Measurements from ENCODE around the gene SP2.

Gene SP2

GRCh38 chr17:47957591-47958490 lies 61.8 kb downstream of the SP2 start, which contains the start of gene PRR15L:
Gene PRR15L (minus strand): TSS chr17:47957883. CDS start chr17:47953234, 4,649 bp downstream.
- Histone ChIP-seq H3K36me3 (no peaks in the 10 kb centered on the region; a peak in 2 of 22 replicates), H3K4me1 (peaks cover 0 to 36% (median 19%) of the 10 kb centered on the region in 10 experiments; a peak in 14 of 20 replicates), H3K27ac (no peak within 1 kb of the TSS), H3K4me3 (no peak within 1 kb of the TSS), H3K27me3 (no peaks in the 10 kb centered on the region), H3K9me3 (replicated peaks in 1 of 11) (no peaks in the 10 kb centered on the region), H4K20me1 (0 out of 22 replicates have a peak, but pooled peaks cover 0 to 15% (median 0%) of the 10 kb centered on the region in 11 experiments), H3K4me2 (peak within 1 kb of the TSS in 8 of 11 experiments; percentile 17 to 57 (median 42); a peak in 13 of 22 replicates), H3K9ac (no peak within 1 kb of the TSS)
- no peak for TF ChIP-seq Cebpa-rat (IDR thresholded peaks at IDR 0.05)

- Histone ChIP-seq H3K36me3 (no peaks in the 10 kb centered on the region; a peak in 1 of 22 replicates), H3K27me3 (no peaks in the 10 kb centered on the region), H4K20me1 (0 out of 22 replicates have a peak, but pooled peaks cover 0 to 15% (median 0%) of the 10 kb centered on the region in 11 experiments), H3K9ac (no peak overlapping the region), H3K4me3 (no peak overlapping the region), H3K27ac (no peak overlapping the region), H3K4me2 (no peak overlapping the region), H3K9me3 (replicated peaks in 1 of 11) (no peaks in the 10 kb centered on the region), H3K4me1 (peaks cover 0 to 36% (median 19%) of the 10 kb centered on the region in 10 experiments; a peak in 14 of 20 replicates)
- no peak for TF ChIP-seq Cebpa-rat (IDR thresholded peaks at IDR 0.05)
Measured at GRCh38 chr17:47959825-47960655, 64.0 kb downstream of the SP2 start.

- peaks cover 0 to 31% (median 19%) of the 10 kb centered on the region in 10 experiments; a peak in 14 of 20 replicates for H3K4me1 ChIP-seq
- no peak overlapping the region for H3K4me3 ChIP-seq
- no peaks in the 10 kb centered on the region for H3K36me3 ChIP-seq
- H4K20me1 ChIP-seq, result 0 out of 22 replicates have a peak, but pooled peaks cover 0 to 15% (median 0%) of the 10 kb centered on the region in 11 experiments
- H3K27ac ChIP-seq, result no peak overlapping the region
- TF ChIP-seq Cebpa-rat (IDR thresholded peaks at IDR 0.05), result no peak
- no peak overlapping the region for H3K4me2 ChIP-seq
- no peaks in the 10 kb centered on the region for H3K9me3 ChIP-seq (replicated peaks in 1 of 11)
- H3K9ac ChIP-seq, result no peak overlapping the region
- H3K27me3 ChIP-seq, result no peaks in the 10 kb centered on the region
Measured at GRCh38 chr17:47961406-47961805, 65.4 kb downstream of the SP2 start.

- no peak overlapping the region for H3K4me3 ChIP-seq
- H3K4me1 ChIP-seq, result peaks cover 0 to 16% (median 5%) of the 10 kb centered on the region in 10 experiments; a peak in 13 of 20 replicates
- H3K9me3 ChIP-seq (replicated peaks in 1 of 11), result no peaks in the 10 kb centered on the region
- no peak overlapping the region for H3K27ac ChIP-seq
- no peaks in the 10 kb centered on the region for H3K27me3 ChIP-seq
- no peak for TF ChIP-seq Cebpa-rat (IDR thresholded peaks at IDR 0.05)
- no peak overlapping the region for H3K4me2 ChIP-seq
- 0 out of 22 replicates have a peak, but pooled peaks cover 0 to 5% (median 0%) of the 10 kb centered on the region in 11 experiments for H4K20me1 ChIP-seq
- no peak overlapping the region for H3K9ac ChIP-seq
- no peaks in the 10 kb centered on the region for H3K36me3 ChIP-seq
Measured at GRCh38 chr17:47962901-47963300, 66.9 kb downstream of the SP2 start.

GRCh38 chr17:47964856-47965255 lies 68.8 kb downstream of the SP2 start:
- Histone ChIP-seq H3K9ac (no peak overlapping the region), H3K4me3 (no peak overlapping the region), H4K20me1 (no peaks in the 10 kb centered on the region), H3K27me3 (no peaks in the 10 kb centered on the region), H3K36me3 (no peaks in the 10 kb centered on the region), H3K4me1 (peaks cover 0 to 7% (median 2%) of the 10 kb centered on the region in 10 experiments; a peak in 8 of 20 replicates), H3K9me3 (replicated peaks in 1 of 11) (no peaks in the 10 kb centered on the region), H3K4me2 (no peak overlapping the region), H3K27ac (no peak overlapping the region)
- no peak for TF ChIP-seq Cebpa-rat (IDR thresholded peaks at IDR 0.05)

- H3K36me3 ChIP-seq, result no peaks in the 10 kb centered on the region
- H4K20me1 ChIP-seq, result no peaks in the 10 kb centered on the region
- TF ChIP-seq Cebpa-rat (IDR thresholded peaks at IDR 0.05), result no peak
- H3K4me2 ChIP-seq, result no peak overlapping the region
- no peak overlapping the region for H3K9ac ChIP-seq
- H3K27ac ChIP-seq, result no peak overlapping the region
- no peaks in the 10 kb centered on the region for H3K9me3 ChIP-seq (replicated peaks in 1 of 11)
- H3K27me3 ChIP-seq, result no peaks in the 10 kb centered on the region
- no peak overlapping the region for H3K4me3 ChIP-seq
- peaks cover 5 to 13% (median 8%) of the 10 kb centered on the region in 10 experiments for H3K4me1 ChIP-seq
Measured at GRCh38 chr17:47966079-47966519, 70.1 kb downstream of the SP2 start.

- Histone ChIP-seq H3K27ac (no peak overlapping the region), H3K36me3 (peaks cover 0 to 5% (median 0%) of the 10 kb centered on the region in 11 experiments; a peak in 3 of 22 replicates), H4K20me1 (no peaks in the 10 kb centered on the region), H3K27me3 (no peaks in the 10 kb centered on the region), H3K4me1 (peaks cover 18 to 29% (median 24%) of the 10 kb centered on the region in 10 experiments), H3K9me3 (replicated peaks in 1 of 11) (no peaks in the 10 kb centered on the region), H3K4me2 (no peak overlapping the region), H3K9ac (no peak overlapping the region), H3K4me3 (no peak overlapping the region)
- TF ChIP-seq Cebpa-rat (IDR thresholded peaks at IDR 0.05), result no peak
Measured at GRCh38 chr17:47967607-47968252, 71.7 kb downstream of the SP2 start.

- H3K27me3 ChIP-seq, result no peaks in the 10 kb centered on the region
- peaks cover 23 to 36% (median 29%) of the 10 kb centered on the region in 10 experiments for H3K4me1 ChIP-seq
- no peaks in the 10 kb centered on the region for H4K20me1 ChIP-seq
- no peaks in the 10 kb centered on the region for H3K9me3 ChIP-seq (replicated peaks in 1 of 11)
- TF ChIP-seq Cebpa-rat (IDR thresholded peaks at IDR 0.05), result no peak
- H3K9ac ChIP-seq, result no peak overlapping the region
- H3K27ac ChIP-seq, result no peak overlapping the region
- no peak overlapping the region for H3K4me2 ChIP-seq
- peaks cover 5 to 14% (median 8%) of the 10 kb centered on the region in 11 experiments for H3K36me3 ChIP-seq
- H3K4me3 ChIP-seq, result no peak overlapping the region
Measured at GRCh38 chr17:47968836-47969235, 72.8 kb downstream of the SP2 start.
